Measurements from ENCODE around the gene ZNF718.

DNA sequence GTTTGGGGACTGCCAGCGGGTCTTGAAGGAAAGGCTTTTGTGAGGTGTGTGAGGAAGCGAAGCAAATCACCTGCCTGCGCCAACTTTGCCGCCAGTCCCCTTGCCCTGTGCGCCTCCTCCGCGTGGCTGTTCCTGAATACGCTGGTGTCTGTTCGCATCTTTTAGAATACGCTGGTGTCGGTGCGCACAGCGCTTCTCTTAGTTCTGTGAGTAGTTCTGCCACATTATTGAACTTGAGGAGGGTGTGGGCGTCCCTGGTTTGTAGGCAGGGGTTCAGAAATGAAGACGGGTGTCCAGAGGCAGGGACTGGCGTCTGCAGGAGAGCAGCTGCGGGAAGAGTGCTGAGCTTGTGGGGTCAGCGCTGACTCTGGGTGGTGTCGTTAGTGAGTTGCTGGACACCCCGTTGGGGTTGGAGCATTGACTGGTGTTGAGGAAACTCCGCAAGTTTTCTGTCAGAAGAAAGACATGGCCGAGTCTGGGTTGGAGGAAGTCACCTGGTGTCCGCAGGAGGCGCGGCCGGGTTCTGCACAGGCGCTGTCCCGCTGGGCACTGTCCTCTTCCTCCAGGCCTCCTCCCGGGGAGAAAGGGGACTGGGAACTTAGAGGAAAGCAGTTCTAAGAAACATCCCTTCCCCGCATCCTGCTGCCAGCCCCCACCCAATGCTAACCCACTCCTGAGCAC is 930 bp downstream of the ZNF718 start:
- TF ChIP-seq CTCF (conservative IDR thresholded peaks at IDR 0.05; ENCODE audit: low read depth in 2 of 2) (no peak), EZH2 (IDR thresholded peaks at IDR 0.05; ENCODE audit: low read depth, unreplicated experiment) (no peak), POLR2AphosphoS5 (IDR thresholded peaks at IDR 0.05; ENCODE audit: low read depth) (no peak), REST (IDR thresholded peaks at IDR 0.05; ENCODE audit: unreplicated experiment) (no peak), NANOG (IDR thresholded peaks at IDR 0.05; ENCODE audit: borderline replicate concordance) (no peak), EZH2phosphoT487 (IDR thresholded peaks at IDR 0.05; ENCODE audit: unreplicated experiment) (no peak)

Data from GM23338 (cell line).